OCI-LY1 (cell line): ENCODE results near the gene HES2.

Experiments
- EZH2 ChIP-seq: fragments of 200-600 bp; sonication (generic), shearing (Covaris generic); IDR thresholded peaks from 2 replicates; pipeline ENCODE4 v1.8.0; 2017; ENCODE audit warnings: borderline replicate concordance, mixed run types, mild to moderate bottlenecking, antibody characterized with exemption, low read length, moderate library complexity, mixed read lengths
- TF ChIP-seq, protein P1 (sequence below): fragments of 200-600 bp; sonication (generic), shearing (Covaris generic); IDR thresholded peaks from 2 replicates; pipeline ENCODE4 v1.5.1; 2017; ENCODE audit warnings: mild to moderate bottlenecking, antibody characterized with exemption, low read length, moderate library complexity, mixed read lengths

GRCh38 chr1:6464915-6465314, 45.2 kb upstream of the HES2 start:
- TF ChIP-seq, protein P1, sequence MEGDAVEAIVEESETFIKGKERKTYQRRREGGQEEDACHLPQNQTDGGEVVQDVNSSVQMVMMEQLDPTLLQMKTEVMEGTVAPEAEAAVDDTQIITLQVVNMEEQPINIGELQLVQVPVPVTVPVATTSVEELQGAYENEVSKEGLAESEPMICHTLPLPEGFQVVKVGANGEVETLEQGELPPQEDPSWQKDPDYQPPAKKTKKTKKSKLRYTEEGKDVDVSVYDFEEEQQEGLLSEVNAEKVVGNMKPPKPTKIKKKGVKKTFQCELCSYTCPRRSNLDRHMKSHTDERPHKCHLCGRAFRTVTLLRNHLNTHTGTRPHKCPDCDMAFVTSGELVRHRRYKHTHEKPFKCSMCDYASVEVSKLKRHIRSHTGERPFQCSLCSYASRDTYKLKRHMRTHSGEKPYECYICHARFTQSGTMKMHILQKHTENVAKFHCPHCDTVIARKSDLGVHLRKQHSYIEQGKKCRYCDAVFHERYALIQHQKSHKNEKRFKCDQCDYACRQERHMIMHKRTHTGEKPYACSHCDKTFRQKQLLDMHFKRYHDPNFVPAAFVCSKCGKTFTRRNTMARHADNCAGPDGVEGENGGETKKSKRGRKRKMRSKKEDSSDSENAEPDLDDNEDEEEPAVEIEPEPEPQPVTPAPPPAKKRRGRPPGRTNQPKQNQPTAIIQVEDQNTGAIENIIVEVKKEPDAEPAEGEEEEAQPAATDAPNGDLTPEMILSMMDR = no peak
- no peak for TF ChIP-seq EZH2
